Measurements from ENCODE around the gene C11orf54.

Gene C11orf54

DNA sequence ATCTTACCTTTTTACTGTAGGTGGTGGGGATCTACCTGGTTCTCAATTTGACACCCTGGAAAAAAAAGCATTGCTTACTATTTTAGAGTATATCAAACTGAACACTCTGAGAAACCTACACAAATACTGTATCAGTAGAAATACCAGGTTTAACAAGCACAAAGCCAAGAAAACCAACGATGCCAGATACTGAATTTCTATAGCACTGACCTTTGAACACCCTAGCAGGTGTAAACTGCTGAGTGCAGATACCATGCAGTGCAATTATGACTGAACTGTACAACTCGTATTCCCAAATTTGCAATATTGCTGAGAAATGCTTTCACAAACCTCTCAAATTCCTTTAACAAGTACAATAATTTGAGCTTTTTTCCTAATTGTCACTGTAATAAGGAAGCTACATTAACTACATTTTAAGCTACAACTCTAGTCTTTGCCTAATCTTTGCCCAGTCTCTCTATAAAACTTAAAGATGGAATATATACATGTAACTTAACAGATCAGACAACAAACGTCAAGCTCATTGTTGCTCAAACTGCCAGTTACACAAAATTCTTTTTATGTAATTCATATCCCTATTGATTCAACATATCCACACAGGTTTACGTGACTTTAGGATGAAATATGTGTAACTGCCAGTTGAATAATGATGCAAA lies 9.1 kb upstream of the C11orf54 start:
- in situ Hi-C loops (cut with MboI; ENCODE audit: low pct_unique_long_range_greater_than_20kb, low sequenced_read_pairs, unreplicated experiment): no loop called here
- no peak for DNase-seq (ENCODE audit: low spot score)
- TF ChIP-seq, protein P1, sequence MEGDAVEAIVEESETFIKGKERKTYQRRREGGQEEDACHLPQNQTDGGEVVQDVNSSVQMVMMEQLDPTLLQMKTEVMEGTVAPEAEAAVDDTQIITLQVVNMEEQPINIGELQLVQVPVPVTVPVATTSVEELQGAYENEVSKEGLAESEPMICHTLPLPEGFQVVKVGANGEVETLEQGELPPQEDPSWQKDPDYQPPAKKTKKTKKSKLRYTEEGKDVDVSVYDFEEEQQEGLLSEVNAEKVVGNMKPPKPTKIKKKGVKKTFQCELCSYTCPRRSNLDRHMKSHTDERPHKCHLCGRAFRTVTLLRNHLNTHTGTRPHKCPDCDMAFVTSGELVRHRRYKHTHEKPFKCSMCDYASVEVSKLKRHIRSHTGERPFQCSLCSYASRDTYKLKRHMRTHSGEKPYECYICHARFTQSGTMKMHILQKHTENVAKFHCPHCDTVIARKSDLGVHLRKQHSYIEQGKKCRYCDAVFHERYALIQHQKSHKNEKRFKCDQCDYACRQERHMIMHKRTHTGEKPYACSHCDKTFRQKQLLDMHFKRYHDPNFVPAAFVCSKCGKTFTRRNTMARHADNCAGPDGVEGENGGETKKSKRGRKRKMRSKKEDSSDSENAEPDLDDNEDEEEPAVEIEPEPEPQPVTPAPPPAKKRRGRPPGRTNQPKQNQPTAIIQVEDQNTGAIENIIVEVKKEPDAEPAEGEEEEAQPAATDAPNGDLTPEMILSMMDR (IDR thresholded peaks at IDR 0.05; ENCODE audit: extremely low read depth, insufficient read depth, missing control alignments): no peak

GRCh38 chr11:93733474-93733873 lies 8.0 kb upstream of the C11orf54 start:
- in situ Hi-C loops (cut with MboI; ENCODE audit: low pct_unique_long_range_greater_than_20kb, low sequenced_read_pairs, unreplicated experiment): no loop called here
- no peak for DNase-seq (ENCODE audit: low spot score)
- TF ChIP-seq, protein P1 (IDR thresholded peaks at IDR 0.05; ENCODE audit: extremely low read depth, insufficient read depth, missing control alignments): no peak

- TF ChIP-seq, protein P1 (IDR thresholded peaks at IDR 0.05; ENCODE audit: extremely low read depth, insufficient read depth, missing control alignments): no peak
- in situ Hi-C loops (cut with MboI; ENCODE audit: low pct_unique_long_range_greater_than_20kb, low sequenced_read_pairs, unreplicated experiment): no loop called here
- DNase-seq (ENCODE audit: low spot score): no peak
These were observed 6.8 kb upstream of the C11orf54 start for GRCh38 chr11:93734427-93735222.

DNA sequence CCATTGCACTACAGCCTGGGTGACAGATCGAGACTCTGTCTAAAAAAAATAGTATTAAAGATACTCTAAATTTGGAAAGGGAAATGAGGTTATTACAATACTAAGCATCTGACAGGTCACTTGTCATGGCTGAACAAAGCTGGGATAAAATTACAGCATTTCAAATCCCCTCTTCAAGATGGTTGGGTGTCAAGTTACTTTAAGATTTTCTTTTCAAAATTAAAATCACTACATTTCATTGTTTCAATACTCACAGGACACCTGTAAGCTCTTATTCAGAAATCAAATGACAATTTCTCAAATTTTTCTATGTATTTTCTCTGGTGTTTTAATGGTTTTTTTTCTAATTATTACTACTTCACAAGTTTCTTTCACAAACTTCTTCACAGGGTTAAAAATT lies 5.8 kb upstream of the C11orf54 start:
- TF ChIP-seq, protein P1 (IDR thresholded peaks at IDR 0.05; ENCODE audit: extremely low read depth, insufficient read depth, missing control alignments): no peak
- DNase-seq (ENCODE audit: low spot score): no peak
- in situ Hi-C loops (cut with MboI; ENCODE audit: low pct_unique_long_range_greater_than_20kb, low sequenced_read_pairs, unreplicated experiment): no loop called here

- in situ Hi-C loops (cut with MboI; ENCODE audit: low pct_unique_long_range_greater_than_20kb, low sequenced_read_pairs, unreplicated experiment): no loop called here
- no peak for DNase-seq (ENCODE audit: low spot score)
These were observed 5.3 kb upstream of the C11orf54 start for GRCh38 chr11:93736129-93736528.

DNA sequence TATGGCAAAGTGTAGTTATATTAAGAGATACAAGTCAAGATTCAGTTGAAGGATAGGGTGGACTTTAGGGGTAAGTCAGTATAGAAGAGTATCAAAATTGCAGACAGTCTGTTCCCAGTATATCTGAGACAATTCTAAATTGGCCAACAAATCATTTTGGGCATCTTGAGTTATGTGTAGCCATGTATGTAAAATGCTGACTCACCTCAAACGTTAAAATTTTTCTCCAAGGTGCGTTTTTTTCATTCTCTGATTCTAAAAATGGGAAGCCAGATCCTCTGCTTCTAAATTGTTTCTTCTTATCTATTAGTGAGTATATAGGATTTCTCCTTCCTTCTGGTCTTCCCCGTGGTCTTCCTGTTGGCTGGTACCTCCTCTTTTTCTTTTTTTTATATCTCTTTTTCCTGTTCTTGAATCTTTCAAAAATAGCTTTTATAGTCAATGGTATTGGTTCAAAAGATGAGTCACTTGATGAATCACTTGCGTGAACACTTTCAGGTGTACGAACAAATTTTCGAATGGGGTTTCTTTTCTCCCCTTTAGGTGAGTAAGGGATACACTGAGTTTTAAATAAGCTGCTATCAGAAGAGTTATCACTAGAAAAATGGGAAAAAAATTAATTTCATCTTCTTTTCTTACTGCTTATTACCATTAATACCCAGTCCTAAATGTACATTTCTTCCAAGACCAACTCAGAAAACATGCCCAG lies 3.4 kb upstream of the C11orf54 start:
- in situ Hi-C loops (cut with MboI; ENCODE audit: low pct_unique_long_range_greater_than_20kb, low sequenced_read_pairs, unreplicated experiment): no loop called here
- TF ChIP-seq, protein P1 (IDR thresholded peaks at IDR 0.05; ENCODE audit: extremely low read depth, insufficient read depth, missing control alignments): no peak
- DNase-seq (ENCODE audit: low spot score): no peak

More at GRCh38 chr11:93736129-93736528, 5.3 kb upstream of the C11orf54 start:
- TF ChIP-seq, protein P1 (IDR thresholded peaks at IDR 0.05; ENCODE audit: extremely low read depth, insufficient read depth, missing control alignments): no peak

Measured in GM13977 (cell line).